Dermis blood vessel endothelial cell (primary cell): ENCODE data around the gene ERC1. TPM values are rescaled to one million over a fixed set of nuclear protein-coding genes. Genes with fewer than 3 reads are reported as not detected.

ENCODE experiments used
- DNase-seq: peaks from one replicate; pipeline ENCODE4 v3.0.0; 2010
- total RNA-seq: library from RNA; depleted of rRNA; stranded (reverse); fragments of >200 nt; gene quantifications from 2 replicates; pipeline ENCODE4 v1.2.3, GENCODE V29; 2014

Gene ERC1
- total RNA-seq, 1 donor from 2014 or later = 47.1 TPM

DNA sequence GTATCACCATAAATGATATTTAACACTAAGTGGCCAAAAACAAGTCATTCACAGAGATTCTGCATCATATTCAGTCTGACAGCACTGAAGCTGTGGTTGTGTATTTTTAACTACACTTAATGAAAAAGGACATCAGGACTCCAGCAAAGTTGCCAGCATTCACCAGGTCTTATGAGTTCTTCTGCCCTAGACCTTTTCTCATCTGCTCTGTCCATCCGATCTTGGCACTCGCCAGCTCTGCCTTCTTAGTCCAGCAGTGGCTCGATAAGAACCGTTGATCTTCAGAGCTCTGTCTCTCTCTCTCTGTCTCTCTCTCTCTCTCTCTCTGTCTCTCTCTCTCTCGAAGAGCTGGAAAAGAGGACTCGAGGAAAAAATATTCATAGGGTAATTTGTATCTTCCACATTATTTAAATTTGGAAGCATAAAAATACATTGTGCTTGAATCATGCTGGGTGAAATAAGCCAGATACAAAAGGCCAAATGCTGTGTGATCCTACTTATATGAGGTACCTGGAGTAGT lies 371.2 kb downstream of the ERC1 start:
- DNase-seq = no peak

DNA sequence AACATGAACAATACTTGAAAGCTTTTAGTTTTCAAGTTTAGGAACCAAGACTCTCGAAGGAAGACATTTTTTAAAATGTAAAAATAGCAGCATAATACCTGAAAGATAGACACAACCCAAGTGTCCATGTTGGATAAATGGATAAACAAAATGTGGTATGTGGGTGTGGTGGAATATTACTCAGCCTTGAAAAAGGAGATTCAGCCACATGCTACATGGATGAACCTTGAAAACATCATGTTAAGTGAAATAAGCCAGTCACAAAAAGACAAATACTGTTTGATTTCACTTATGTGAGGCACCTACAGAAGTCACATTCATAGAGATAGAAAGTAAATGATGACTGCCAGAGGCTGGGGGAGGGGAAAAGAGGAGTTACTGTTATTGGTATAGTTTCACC lies 374.7 kb downstream of the ERC1 start:
- no peak for DNase-seq

GRCh38 chr12:1367331-1368291 lies 376.6 kb downstream of the ERC1 start:
- DNase-seq = no peak

GRCh38 chr12:1369460-1369859 lies 378.4 kb downstream of the ERC1 start:
- DNase-seq = peak; percentile 58

GRCh38 chr12:1369938-1370500 lies 379.0 kb downstream of the ERC1 start:
- no peak for DNase-seq

GRCh38 chr12:1373901-1374735 lies 383.1 kb downstream of the ERC1 start:
- DNase-seq = no peak

GRCh38 chr12:1375323-1375722 lies 384.3 kb downstream of the ERC1 start:
- DNase-seq = no peak

- no peak for DNase-seq
Measured at GRCh38 chr12:1377117-1377516, 386.1 kb downstream of the ERC1 start.

- DNase-seq = no peak
Measured at GRCh38 chr12:1377681-1378080, 386.7 kb downstream of the ERC1 start.

- DNase-seq = no peak
Measured at GRCh38 chr12:1380171-1380851, 389.3 kb downstream of the ERC1 start.

GRCh38 chr12:1382151-1382550 lies 391.1 kb downstream of the ERC1 start:
- no peak for DNase-seq

DNA sequence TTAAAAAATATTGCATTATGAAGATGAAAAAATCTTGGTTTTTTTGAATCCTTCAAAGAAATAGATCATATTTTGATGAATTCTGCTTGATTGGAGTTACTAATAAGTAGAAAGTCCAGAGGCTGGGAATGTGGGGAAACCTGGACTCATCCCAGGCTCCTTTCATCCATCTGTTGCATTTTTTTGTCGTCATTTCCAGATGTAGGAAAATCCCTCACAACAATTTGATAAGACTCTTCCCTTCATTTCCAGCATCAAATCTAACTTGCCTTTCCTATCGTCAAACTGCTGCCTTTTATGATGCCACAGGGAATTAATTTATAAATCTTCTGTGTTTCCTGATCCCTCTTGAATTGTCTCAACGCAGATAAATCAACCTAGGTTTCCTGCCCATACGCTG lies 391.8 kb downstream of the ERC1 start:
- DNase-seq = no peak

GRCh38 chr12:1383758-1384157 lies 392.7 kb downstream of the ERC1 start:
- DNase-seq = no peak

DNA sequence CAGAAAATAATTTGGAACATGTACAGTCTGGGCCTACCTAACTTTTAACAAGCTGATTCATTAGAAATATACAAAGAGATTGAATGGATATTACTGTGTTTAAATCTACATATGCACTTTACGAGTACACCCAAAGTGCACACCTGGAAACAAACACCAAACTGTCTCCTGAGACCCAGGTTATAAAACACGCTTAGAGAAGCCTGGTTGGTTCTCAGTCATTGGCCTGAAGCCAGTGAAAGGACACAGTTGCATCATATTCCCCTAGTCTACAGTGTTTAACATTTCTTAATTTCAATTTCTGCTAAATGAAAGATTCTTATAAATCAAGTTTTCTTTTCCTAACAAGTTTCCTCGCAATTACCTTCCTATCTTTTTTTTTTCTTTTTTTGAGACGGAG lies 393.9 kb downstream of the ERC1 start:
- no peak for DNase-seq

- no peak for DNase-seq
Measured at GRCh38 chr12:1391722-1392121, 400.7 kb downstream of the ERC1 start.

GRCh38 chr12:1395421-1395955 lies 404.5 kb downstream of the ERC1 start:
- no peak for DNase-seq

DNA sequence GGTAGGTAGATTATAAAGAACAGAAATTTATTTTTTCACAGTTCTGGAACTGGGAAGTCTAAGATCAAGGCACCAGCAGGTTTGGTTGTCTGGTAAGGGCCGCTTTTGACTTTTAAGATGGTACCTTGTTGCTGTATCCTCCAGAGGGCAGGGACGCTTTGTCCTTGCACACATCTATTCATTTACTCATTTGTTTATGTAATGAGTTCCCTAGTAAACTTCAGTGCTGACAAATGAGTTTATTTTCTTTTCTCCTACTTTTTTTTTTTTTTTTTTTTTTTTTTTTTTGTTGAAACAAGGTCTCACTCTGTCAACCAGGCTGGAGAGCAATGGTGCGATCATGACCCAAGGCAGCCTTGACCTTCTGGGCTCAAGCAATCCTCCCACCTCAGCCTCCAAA lies 407.6 kb downstream of the ERC1 start:
- no peak for DNase-seq

DNA sequence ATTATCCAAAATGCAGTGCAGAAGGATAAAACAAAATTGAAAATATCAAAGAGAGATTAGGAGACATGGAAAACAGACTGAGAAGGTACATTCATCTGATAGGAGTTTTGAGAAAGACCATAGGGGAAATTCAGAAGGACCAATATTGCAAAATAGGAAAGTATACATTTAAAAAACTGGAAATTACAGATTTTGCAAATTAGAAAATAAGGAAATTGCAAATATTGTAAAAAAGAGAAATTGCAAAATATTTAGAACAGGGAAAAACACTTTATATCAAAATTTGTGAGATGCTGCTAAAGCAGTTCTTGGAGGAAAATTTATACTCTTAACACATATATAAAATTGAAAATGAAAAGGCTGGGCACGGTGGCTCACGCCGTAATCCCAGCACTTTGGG lies 410.9 kb downstream of the ERC1 start:
- no peak for DNase-seq

- no peak for DNase-seq
Measured at GRCh38 chr12:1403417-1403816, 412.4 kb downstream of the ERC1 start.

GRCh38 chr12:1405619-1406018 lies 414.6 kb downstream of the ERC1 start:
- no peak for DNase-seq

GRCh38 chr12:1410794-1411193 lies 419.8 kb downstream of the ERC1 start:
- no peak for DNase-seq

GRCh38 chr12:1413930-1414329 lies 422.9 kb downstream of the ERC1 start:
- DNase-seq = no peak
